Keratinocyte (primary cell): ENCODE measurements around the gene ASIC2.

Experiments used
- EZH2 ChIP-seq: IDR thresholded peaks from one replicate; pipeline ENCODE4 v1.6.1; 2012; ENCODE audit warnings: inconsistent platforms, mild to moderate bottlenecking, low read length, moderate library complexity
- TF ChIP-seq, protein P1 (sequence below), 3 experiments: IDR thresholded peaks in 1 of 3; conservative IDR thresholded peaks in 1 of 3; optimal IDR thresholded peaks in 1 of 3; 2 replicates in 2 of 3; 3 replicates in 1 of 3; pipeline versions ENCODE3 to v1.5.1; 2011; ENCODE audit warnings: low read length in 3 of 3, mild to moderate bottlenecking in 3 of 3, moderate library complexity in 2 of 3, control low read depth in 1 of 3, inconsistent platforms in 1 of 3; ENCODE audit not compliant: insufficient read depth in 2 of 3; ENCODE audit errors: extremely low read depth in 1 of 3

DNA sequence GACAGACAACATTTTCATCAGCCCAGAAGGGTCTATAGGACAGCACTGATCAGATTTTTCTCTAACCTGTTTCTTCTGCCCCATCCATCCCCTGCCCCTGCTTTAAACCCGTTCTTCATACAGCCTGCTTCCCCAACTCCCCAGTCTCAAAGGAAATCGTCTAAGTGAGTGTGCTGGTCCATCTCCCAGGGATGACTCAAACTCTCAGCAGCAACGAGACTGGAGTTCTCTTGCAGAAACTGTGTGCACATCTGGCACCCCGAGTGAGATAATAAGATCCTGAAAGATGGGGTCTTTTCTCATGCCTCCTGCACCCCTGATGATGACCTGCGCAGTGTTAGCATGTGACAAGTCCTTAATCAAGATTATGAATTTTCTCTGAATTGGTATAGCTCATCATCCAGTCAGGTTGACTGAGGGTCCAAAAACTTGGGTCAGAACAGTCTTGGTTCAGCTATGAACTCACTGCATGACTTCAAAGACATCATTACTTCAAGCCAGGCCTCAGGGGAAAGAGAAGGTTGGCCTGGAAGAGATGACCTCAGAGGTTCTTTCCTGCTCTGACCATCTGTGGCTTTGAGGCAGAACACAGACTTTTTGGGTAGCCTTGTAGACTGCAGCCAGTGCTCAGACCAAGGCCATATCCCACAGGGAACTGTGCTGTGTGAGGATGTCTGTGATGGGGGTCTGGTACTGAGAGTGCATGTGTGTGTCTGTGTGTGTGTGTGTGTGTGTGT is 183.6 kb downstream of the ASIC2 start:
- TF ChIP-seq, protein P1, sequence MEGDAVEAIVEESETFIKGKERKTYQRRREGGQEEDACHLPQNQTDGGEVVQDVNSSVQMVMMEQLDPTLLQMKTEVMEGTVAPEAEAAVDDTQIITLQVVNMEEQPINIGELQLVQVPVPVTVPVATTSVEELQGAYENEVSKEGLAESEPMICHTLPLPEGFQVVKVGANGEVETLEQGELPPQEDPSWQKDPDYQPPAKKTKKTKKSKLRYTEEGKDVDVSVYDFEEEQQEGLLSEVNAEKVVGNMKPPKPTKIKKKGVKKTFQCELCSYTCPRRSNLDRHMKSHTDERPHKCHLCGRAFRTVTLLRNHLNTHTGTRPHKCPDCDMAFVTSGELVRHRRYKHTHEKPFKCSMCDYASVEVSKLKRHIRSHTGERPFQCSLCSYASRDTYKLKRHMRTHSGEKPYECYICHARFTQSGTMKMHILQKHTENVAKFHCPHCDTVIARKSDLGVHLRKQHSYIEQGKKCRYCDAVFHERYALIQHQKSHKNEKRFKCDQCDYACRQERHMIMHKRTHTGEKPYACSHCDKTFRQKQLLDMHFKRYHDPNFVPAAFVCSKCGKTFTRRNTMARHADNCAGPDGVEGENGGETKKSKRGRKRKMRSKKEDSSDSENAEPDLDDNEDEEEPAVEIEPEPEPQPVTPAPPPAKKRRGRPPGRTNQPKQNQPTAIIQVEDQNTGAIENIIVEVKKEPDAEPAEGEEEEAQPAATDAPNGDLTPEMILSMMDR (optimal IDR thresholded peaks at IDR 0.05 in 1 of 3, IDR thresholded peaks at IDR 0.05 in 1 of 3, conservative IDR thresholded peaks at IDR 0.05 in 1 of 3; ENCODE audit: extremely low read depth in 1 of 3, insufficient read depth in 2 of 3, low read length in 3 of 3) = no peak
- TF ChIP-seq EZH2 = no peak
